ENCODE data around the gene RIOK3.
A peak's percentile ranks its signal among the peaks of the same experiment; 100 is the strongest.

Gene RIOK3

DNA sequence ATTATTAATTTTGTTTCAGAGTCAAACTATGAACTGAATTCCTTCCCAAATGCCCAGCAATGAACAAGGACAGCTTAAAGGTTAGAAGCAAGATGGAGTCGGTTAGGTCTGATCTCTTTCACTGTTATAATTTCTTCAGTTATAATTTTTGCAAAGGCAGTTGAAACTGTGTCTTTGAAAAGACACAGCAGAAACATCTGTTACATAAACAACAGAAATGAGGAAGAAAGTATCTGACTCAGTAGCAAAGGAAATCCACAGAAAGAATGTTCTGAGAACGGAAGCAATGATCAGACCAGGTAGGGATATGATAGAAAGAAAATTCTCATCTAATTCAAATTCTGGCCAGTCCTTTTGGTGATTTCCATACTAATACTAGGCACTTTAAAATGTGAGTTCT lies 45.0 kb downstream of the RIOK3 start:
- H3K4me3 ChIP-seq (ENCODE audit: low read length): no peak overlapping the region
- no peak for DNase-seq (ENCODE audit: low read depth)
- TF ChIP-seq, protein P1, sequence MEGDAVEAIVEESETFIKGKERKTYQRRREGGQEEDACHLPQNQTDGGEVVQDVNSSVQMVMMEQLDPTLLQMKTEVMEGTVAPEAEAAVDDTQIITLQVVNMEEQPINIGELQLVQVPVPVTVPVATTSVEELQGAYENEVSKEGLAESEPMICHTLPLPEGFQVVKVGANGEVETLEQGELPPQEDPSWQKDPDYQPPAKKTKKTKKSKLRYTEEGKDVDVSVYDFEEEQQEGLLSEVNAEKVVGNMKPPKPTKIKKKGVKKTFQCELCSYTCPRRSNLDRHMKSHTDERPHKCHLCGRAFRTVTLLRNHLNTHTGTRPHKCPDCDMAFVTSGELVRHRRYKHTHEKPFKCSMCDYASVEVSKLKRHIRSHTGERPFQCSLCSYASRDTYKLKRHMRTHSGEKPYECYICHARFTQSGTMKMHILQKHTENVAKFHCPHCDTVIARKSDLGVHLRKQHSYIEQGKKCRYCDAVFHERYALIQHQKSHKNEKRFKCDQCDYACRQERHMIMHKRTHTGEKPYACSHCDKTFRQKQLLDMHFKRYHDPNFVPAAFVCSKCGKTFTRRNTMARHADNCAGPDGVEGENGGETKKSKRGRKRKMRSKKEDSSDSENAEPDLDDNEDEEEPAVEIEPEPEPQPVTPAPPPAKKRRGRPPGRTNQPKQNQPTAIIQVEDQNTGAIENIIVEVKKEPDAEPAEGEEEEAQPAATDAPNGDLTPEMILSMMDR (conservative IDR thresholded peaks at IDR 0.05; ENCODE audit: low read depth, low read length): no peak

- peak; percentile 21 for DNase-seq (ENCODE audit: low read depth)
- no peak overlapping the region for H3K4me3 ChIP-seq (ENCODE audit: low read length)
- TF ChIP-seq, protein P1 (conservative IDR thresholded peaks at IDR 0.05; ENCODE audit: low read depth, low read length): peak; percentile 97
Observed at GRCh38 chr18:23498877-23499276, 45.8 kb downstream of the RIOK3 start.

DNA sequence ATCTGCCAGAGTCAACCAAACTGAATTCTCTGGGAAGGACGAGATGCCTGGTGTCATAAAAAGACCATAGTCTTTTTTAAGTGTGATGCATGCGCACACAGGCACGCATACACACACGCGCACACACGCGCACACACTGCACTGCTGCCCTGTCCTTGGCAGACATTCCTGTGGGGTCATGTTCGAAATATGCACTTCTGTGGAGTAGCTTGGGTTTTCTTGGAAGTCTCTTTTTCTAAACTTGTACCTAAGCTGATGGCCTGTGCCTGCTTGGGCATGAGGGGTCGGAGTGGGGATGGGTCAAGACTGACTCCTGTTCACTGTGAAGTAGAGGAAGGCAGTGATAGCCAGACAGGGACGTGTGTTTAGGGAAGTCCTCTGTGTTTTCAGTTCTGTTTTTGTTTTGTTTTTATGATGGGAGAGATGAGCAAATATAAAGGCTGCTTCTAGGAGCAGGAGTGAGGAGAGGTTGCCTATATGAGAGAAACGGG lies 46.2 kb downstream of the RIOK3 start:
- TF ChIP-seq, protein P1 (conservative IDR thresholded peaks at IDR 0.05; ENCODE audit: low read depth, low read length): no peak
- H3K4me3 ChIP-seq (ENCODE audit: low read length): no peak overlapping the region
- no peak for DNase-seq (ENCODE audit: low read depth)

DNA sequence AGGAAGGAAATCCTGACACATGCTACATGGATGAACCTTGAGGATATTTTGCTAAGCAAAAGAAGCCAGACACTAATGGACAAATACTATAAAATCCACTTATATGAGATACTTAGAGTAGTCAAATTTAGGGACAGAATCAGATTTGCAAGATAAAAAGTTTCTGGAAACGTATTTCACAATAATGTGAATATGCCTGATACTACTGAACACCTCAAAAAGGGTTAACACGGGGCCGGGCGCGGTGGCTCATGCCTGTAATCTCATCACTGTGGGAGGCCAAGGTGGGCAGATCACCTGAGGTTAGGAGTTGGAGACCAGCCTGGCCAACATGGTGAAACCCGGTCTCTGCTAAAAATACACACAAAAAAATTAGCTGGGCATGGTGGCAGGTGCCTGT lies 48.5 kb downstream of the RIOK3 start:
- TF ChIP-seq, protein P1 (conservative IDR thresholded peaks at IDR 0.05; ENCODE audit: low read depth, low read length): no peak
- no peak overlapping the region for H3K4me3 ChIP-seq (ENCODE audit: low read length)
- no peak for DNase-seq (ENCODE audit: low read depth)

GRCh38 chr18:23502516-23503037 lies 49.5 kb downstream of the RIOK3 start:
- H3K4me3 ChIP-seq (ENCODE audit: low read length): peak overlapping the region; percentile 74
- DNase-seq (ENCODE audit: low read depth): no peak
- TF ChIP-seq, protein P1 (conservative IDR thresholded peaks at IDR 0.05; ENCODE audit: low read depth, low read length): no peak

- H3K4me3 ChIP-seq (ENCODE audit: low read length): peak within 1 kb of the TSS; percentile 80
- peak; percentile 73 for DNase-seq (ENCODE audit: low read depth)
- TF ChIP-seq, protein P1 (conservative IDR thresholded peaks at IDR 0.05; ENCODE audit: low read depth, low read length): no peak
Observed at GRCh38 chr18:23503038-23503962, 50.2 kb downstream of the RIOK3 start, which contains the start of gene RMC1. TSS of gene RMC1 (plus strand) at chr18:23503511. CDS start at chr18:23503619, 108 bp downstream.

Data from retinal pigment epithelial cell (primary cell).